Trophoblast cell (in vitro differentiated cells and primary cell): ENCODE data around the gene ATP8B3.

ENCODE experiments used
- DNase-seq, 2 donors: peaks; one replicate each; pipeline ENCODE4 v3.0.0-alpha.2; 2016
- H2AFZ ChIP-seq: 2 replicates; pipeline ENCODE4 v1.6.1; 2013; ENCODE audit warnings: low read length, moderate library complexity, mild to moderate bottlenecking; ENCODE audit not compliant: insufficient read depth, poor library complexity
- H2AK5ac ChIP-seq: 2 replicates; pipeline ENCODE4 v1.6.1; 2013; ENCODE audit warnings: mild to moderate bottlenecking, low read length
- H2BK120ac ChIP-seq: 2 replicates; pipeline ENCODE4 v1.6.1; 2013; ENCODE audit warnings: low read length, mild to moderate bottlenecking, moderate library complexity; ENCODE audit not compliant: insufficient read depth, poor library complexity
- H2BK12ac ChIP-seq: 2 replicates; pipeline ENCODE4 v1.6.1; 2013; ENCODE audit warnings: mild to moderate bottlenecking, low read length, moderate library complexity
- H2BK5ac ChIP-seq: 2 replicates; pipeline ENCODE4 v1.6.1; 2013; ENCODE audit warnings: low read length, low read depth, moderate library complexity, mild to moderate bottlenecking; ENCODE audit not compliant: poor library complexity
- H3K14ac ChIP-seq: 2 replicates; pipeline ENCODE4 v1.6.1; 2013; ENCODE audit warnings: mild to moderate bottlenecking, low read length
- H3K18ac ChIP-seq: 2 replicates; pipeline ENCODE4 v1.6.1; 2013; ENCODE audit warnings: mild to moderate bottlenecking, low read length
- H3K23ac ChIP-seq: 2 replicates; pipeline ENCODE4 v1.6.1; 2013; ENCODE audit warnings: low read length
- H3K27ac ChIP-seq: 2 replicates; pipeline ENCODE4 v1.5.1; 2013; ENCODE audit warnings: low read depth, mild to moderate bottlenecking, inconsistent platforms, low read length, moderate library complexity
- H3K27me3 ChIP-seq: 2 replicates; pipeline ENCODE4 v1.6.1; 2013; ENCODE audit warnings: inconsistent platforms, mild to moderate bottlenecking, low read length, moderate library complexity; ENCODE audit not compliant: insufficient read depth
- H3K36me3 ChIP-seq, 2 experiments: 1 replicate in 1 of 2; 2 replicates in 1 of 2; pipeline ENCODE4 v1.6.1; 2013; ENCODE audit warnings: low read length in 2 of 2, mild to moderate bottlenecking in 2 of 2, moderate library complexity in 1 of 2; ENCODE audit not compliant: insufficient read depth in 2 of 2, control insufficient read depth in 1 of 2
- H3K4ac ChIP-seq: 2 replicates; pipeline ENCODE4 v1.6.1; 2013; ENCODE audit warnings: low read depth, mild to moderate bottlenecking, low read length, moderate library complexity
- H3K4me1 ChIP-seq, 2 experiments: 1 replicate in 1 of 2; 2 replicates in 1 of 2; pipeline ENCODE4 v1.6.1; 2013; ENCODE audit warnings: low read length in 2 of 2, mild to moderate bottlenecking in 2 of 2, moderate library complexity in 1 of 2; ENCODE audit not compliant: insufficient read depth in 2 of 2, control insufficient read depth in 1 of 2
- H3K4me2 ChIP-seq: 2 replicates; pipeline ENCODE4 v1.6.1; 2013; ENCODE audit warnings: inconsistent platforms, mild to moderate bottlenecking, low read length, moderate library complexity
- H3K4me3 ChIP-seq: 2 replicates; pipeline ENCODE4 v1.5.1; 2013; ENCODE audit warnings: mild to moderate bottlenecking, low read depth, low read length, inconsistent platforms
- H3K79me1 ChIP-seq: one replicate; pipeline ENCODE4 v1.6.1; 2013; ENCODE audit warnings: low read length
- H3K79me2 ChIP-seq: 2 replicates; pipeline ENCODE4 v1.6.1; 2013; ENCODE audit warnings: low read length, mild to moderate bottlenecking; ENCODE audit not compliant: control insufficient read depth, insufficient read depth, poor library complexity
- H3K9ac ChIP-seq: 2 replicates; pipeline ENCODE4 v1.6.1; 2013; ENCODE audit warnings: mild to moderate bottlenecking, low read length
- H3K9me3 ChIP-seq: 2 replicates; pipeline ENCODE4 v1.6.1; 2013; ENCODE audit warnings: low read depth, mild to moderate bottlenecking, control low read depth, inconsistent platforms, low read length; ENCODE audit not compliant: insufficient read depth
- H4K12ac ChIP-seq: 2 replicates; pipeline ENCODE4 v1.6.1; 2013; ENCODE audit warnings: low read depth, mild to moderate bottlenecking, low read length, moderate library complexity
- H4K8ac ChIP-seq: 2 replicates; pipeline ENCODE4 v1.6.1; 2013; ENCODE audit warnings: low read depth, mild to moderate bottlenecking, low read length, moderate library complexity
- H4K91ac ChIP-seq: one replicate; pipeline ENCODE4 v1.6.1; 2013; ENCODE audit warnings: low read depth, mild to moderate bottlenecking, low read length, moderate library complexity
- WGBS: extraction: QIAGEN DNeasy Blood & Tissue Kit; methylation state at CpG from one replicate; pipeline ENCODE4 v1.1.7; 2013; ENCODE audit warnings: missing lambda C conversion rate; ENCODE audit not compliant: insufficient read length, insufficient coverage; ENCODE audit errors: extremely low coverage; 5-methylcytosine and 5-hydroxymethylcytosine counted together

The ATP8B3 gene

DNA sequence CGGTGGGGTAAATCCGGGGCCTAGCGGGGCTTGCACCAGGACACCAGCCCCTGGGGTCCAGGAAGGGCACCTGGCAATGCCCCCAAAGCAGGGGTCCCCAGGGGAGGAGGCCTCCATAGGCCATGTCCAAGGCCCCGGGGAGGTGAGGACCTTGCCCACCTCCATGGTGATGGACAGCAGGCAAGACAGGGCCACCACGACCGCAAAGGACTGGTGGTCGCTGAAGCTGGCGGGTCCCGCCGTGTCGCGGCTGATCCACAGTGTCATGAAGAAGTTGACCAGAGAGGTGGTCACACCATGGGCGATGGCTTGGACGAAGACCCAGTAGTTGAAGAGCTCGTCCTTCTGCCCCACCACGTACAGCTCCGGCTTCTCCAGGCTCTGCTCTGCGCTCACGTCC is 26.8 kb downstream of the ATP8B3 start:
- no CpG with 5 or more reads among the region's 19 CpGs for WGBS
- no peak for DNase-seq
- no peak overlapping the region for H3K27ac ChIP-seq

DNA sequence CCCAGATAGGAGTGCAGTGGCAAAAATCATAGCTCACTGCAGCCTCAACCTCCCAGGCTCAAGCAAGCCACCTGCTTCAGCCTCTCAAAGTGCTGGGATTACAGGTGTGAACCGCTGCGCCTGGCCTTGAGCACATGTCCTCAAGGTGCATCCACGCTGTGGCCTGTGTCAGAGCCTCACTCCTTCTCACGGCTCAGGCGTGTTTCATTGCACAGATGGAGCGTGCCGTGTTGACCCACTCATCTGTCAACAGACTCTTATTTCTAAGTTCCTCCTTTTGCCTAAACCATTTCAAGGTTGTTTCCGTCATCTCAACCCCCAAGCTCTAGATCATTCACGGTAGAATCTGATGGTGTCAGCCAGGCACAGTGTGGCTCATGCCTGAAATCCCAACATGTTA is 28.2 kb downstream of the ATP8B3 start:
- WGBS = no CpG with 5 or more reads among the region's 9 CpGs
- H4K8ac ChIP-seq = no peak overlapping the region
- H4K12ac ChIP-seq = no peak overlapping the region
- no peak overlapping the region for H3K18ac ChIP-seq
- no peaks in the 10 kb centered on the region for H3K79me2 ChIP-seq
- no peak overlapping the region for H3K9ac ChIP-seq
- no peak overlapping the region for H2BK5ac ChIP-seq
- no peak overlapping the region for H2AFZ ChIP-seq
- H3K4me2 ChIP-seq = no peak overlapping the region
- H3K4me1 ChIP-seq = no peaks in the 10 kb centered on the region
- no peak overlapping the region for H3K14ac ChIP-seq
- no peak overlapping the region for H2AK5ac ChIP-seq
- no peaks in the 10 kb centered on the region for H3K79me1 ChIP-seq
- peaks cover 14% of the 10 kb centered on the region for H3K27me3 ChIP-seq
- H3K9me3 ChIP-seq = peaks cover 18% of the 10 kb centered on the region
- no peaks in the 10 kb centered on the region for H3K36me3 ChIP-seq
- no peak overlapping the region for H3K27ac ChIP-seq
- H2BK120ac ChIP-seq = no peak overlapping the region
- H3K4me3 ChIP-seq = no peak overlapping the region
- no peak overlapping the region for H4K91ac ChIP-seq
- DNase-seq = no peak
- H3K23ac ChIP-seq = no peak overlapping the region
- H3K4ac ChIP-seq = no peak overlapping the region
- no peak overlapping the region for H2BK12ac ChIP-seq

More for the DNA sequence above, 26.8 kb downstream of the ATP8B3 start:
- no peak overlapping the region for H4K91ac ChIP-seq
- H3K79me2 ChIP-seq = no peaks in the 10 kb centered on the region
- no peak overlapping the region for H2BK5ac ChIP-seq
- no peak overlapping the region for H3K14ac ChIP-seq
- no peak overlapping the region for H2BK120ac ChIP-seq
- no peak overlapping the region for H4K8ac ChIP-seq
- no peak overlapping the region for H2AK5ac ChIP-seq
- no peak overlapping the region for H3K4me3 ChIP-seq
- H3K23ac ChIP-seq = no peak overlapping the region
- H3K9ac ChIP-seq = no peak overlapping the region
- no peak overlapping the region for H3K4ac ChIP-seq
- peaks cover 0 to 3% of the 10 kb centered on the region in 2 experiments for H3K4me1 ChIP-seq
- no peak overlapping the region for H4K12ac ChIP-seq
- no peaks in the 10 kb centered on the region for H3K79me1 ChIP-seq
- H2BK12ac ChIP-seq = no peak overlapping the region
- H3K36me3 ChIP-seq = no peaks in the 10 kb centered on the region
- peaks cover 18% of the 10 kb centered on the region for H3K9me3 ChIP-seq
- peaks cover 7% of the 10 kb centered on the region for H3K27me3 ChIP-seq
- no peak overlapping the region for H2AFZ ChIP-seq
- no peak overlapping the region for H3K18ac ChIP-seq
- H3K4me2 ChIP-seq = no peak overlapping the region

DNA sequence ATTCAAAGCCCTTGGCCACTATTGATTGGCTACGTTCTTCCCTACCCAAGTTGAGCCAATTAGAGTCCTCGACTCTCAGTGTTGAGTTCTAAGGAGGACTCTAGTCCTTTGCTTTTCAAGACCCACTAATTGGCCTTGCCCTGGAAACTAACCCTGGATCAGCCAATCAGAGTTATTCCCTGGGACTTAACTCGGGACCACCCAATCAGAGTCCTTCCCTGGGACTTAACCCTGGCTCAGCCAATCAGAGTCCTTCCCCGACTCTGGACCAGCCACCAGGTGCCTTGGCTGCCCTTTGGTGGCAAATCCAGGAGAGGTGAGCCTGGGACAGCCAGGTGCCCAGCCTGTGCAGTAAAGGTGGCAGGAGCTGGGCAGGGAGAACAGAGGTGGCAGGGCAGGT is 28.7 kb downstream of the ATP8B3 start:
- Histone ChIP-seq H4K8ac (no peak overlapping the region), H4K12ac (no peak overlapping the region), H3K4me1 (no peaks in the 10 kb centered on the region), H2BK120ac (no peak overlapping the region), H2AK5ac (no peak overlapping the region), H3K4me3 (no peak overlapping the region), H3K4me2 (no peak overlapping the region), H3K27me3 (peaks cover 19% of the 10 kb centered on the region), H3K23ac (no peak overlapping the region), H4K91ac (no peak overlapping the region), H3K36me3 (no peaks in the 10 kb centered on the region), H3K9ac (no peak overlapping the region), H3K9me3 (peaks cover 19% of the 10 kb centered on the region), H3K79me2 (no peaks in the 10 kb centered on the region), H3K79me1 (no peaks in the 10 kb centered on the region), H3K18ac (no peak overlapping the region), H2BK12ac (no peak overlapping the region), H3K27ac (no peak overlapping the region), H2BK5ac (no peak overlapping the region), H3K14ac (no peak overlapping the region), H3K4ac (no peak overlapping the region), H2AFZ (no peak overlapping the region)
- no peak for DNase-seq
- WGBS = no CpG with 5 or more reads among the region's 4 CpGs

GRCh38 chr19:1782521-1782920 is 29.6 kb downstream of the ATP8B3 start:
- H3K79me2 ChIP-seq = no peaks in the 10 kb centered on the region
- no peak overlapping the region for H2BK12ac ChIP-seq
- no peak overlapping the region for H2AK5ac ChIP-seq
- no peak overlapping the region for H3K23ac ChIP-seq
- no peak overlapping the region for H3K4ac ChIP-seq
- no peak overlapping the region for H3K4me2 ChIP-seq
- H2BK5ac ChIP-seq = no peak overlapping the region
- no peaks in the 10 kb centered on the region for H3K79me1 ChIP-seq
- H3K9ac ChIP-seq = no peak overlapping the region
- H3K4me1 ChIP-seq = no peaks in the 10 kb centered on the region
- no peak overlapping the region for H2BK120ac ChIP-seq
- no peak overlapping the region for H4K12ac ChIP-seq
- no peak overlapping the region for H3K18ac ChIP-seq
- no peak overlapping the region for H2AFZ ChIP-seq
- no peak overlapping the region for H4K8ac ChIP-seq
- H3K4me3 ChIP-seq = no peak overlapping the region
- H3K9me3 ChIP-seq = peaks cover 21% of the 10 kb centered on the region
- no peak overlapping the region for H4K91ac ChIP-seq
- no peak overlapping the region for H3K27ac ChIP-seq
- peaks cover 21% of the 10 kb centered on the region for H3K27me3 ChIP-seq
- H3K14ac ChIP-seq = no peak overlapping the region
- no peak for DNase-seq
- no CpG with 5 or more reads among the region's 7 CpGs for WGBS
- H3K36me3 ChIP-seq = no peaks in the 10 kb centered on the region
